Inflammatory macrophage (primary cell): ENCODE measurements around the gene PDE4B.

Experiments used
- DNase-seq, 2 donors: peaks; one replicate each; pipeline ENCODE4 v3.0.0-alpha.2; 2020 to 2022

The PDE4B gene

GRCh38 chr1:65890201-65890843, 97.6 kb downstream of the PDE4B start:
- no peak for DNase-seq

GRCh38 chr1:65894738-65895605, 102.3 kb downstream of the PDE4B start:
- DNase-seq, result no peak

- DNase-seq, result no peak
Measured at GRCh38 chr1:65896721-65897120, 104.0 kb downstream of the PDE4B start.

GRCh38 chr1:65897485-65897884, 104.8 kb downstream of the PDE4B start:
- no peak for DNase-seq

GRCh38 chr1:65904681-65905083, 112.0 kb downstream of the PDE4B start:
- DNase-seq, result no peak

GRCh38 chr1:65910432-65910831, 117.7 kb downstream of the PDE4B start:
- DNase-seq, result no peak

GRCh38 chr1:65911679-65912078, 119.0 kb downstream of the PDE4B start:
- DNase-seq, result no peak

GRCh38 chr1:65918564-65918963, 125.9 kb downstream of the PDE4B start:
- no peak for DNase-seq

- DNase-seq, result no peak
Measured at GRCh38 chr1:65921446-65921845, 128.8 kb downstream of the PDE4B start.

- DNase-seq, result peak in 1 of 2 donors; percentile 30
Measured at GRCh38 chr1:65924471-65924870, 131.8 kb downstream of the PDE4B start.

- peak in 1 of 2 donors; percentile 7 for DNase-seq
Measured at GRCh38 chr1:65938506-65938905, 145.8 kb downstream of the PDE4B start.

- peak; percentile 29 to 45 for DNase-seq
Measured at GRCh38 chr1:65939191-65939590, 146.5 kb downstream of the PDE4B start.

GRCh38 chr1:65939636-65940035, 146.9 kb downstream of the PDE4B start:
- peak; percentile 92 to 94 for DNase-seq

GRCh38 chr1:65940126-65940525, 147.4 kb downstream of the PDE4B start:
- peak; percentile 58 to 59 for DNase-seq

- DNase-seq, result no peak
Measured at GRCh38 chr1:65942476-65942875, 149.8 kb downstream of the PDE4B start.

GRCh38 chr1:65946376-65946775, 153.7 kb downstream of the PDE4B start:
- no peak for DNase-seq

GRCh38 chr1:65946960-65947359, 154.3 kb downstream of the PDE4B start:
- no peak for DNase-seq

GRCh38 chr1:65948609-65949229, 156.0 kb downstream of the PDE4B start:
- DNase-seq, result peak in 1 of 2 donors; percentile 32

GRCh38 chr1:65949230-65949626, 156.5 kb downstream of the PDE4B start:
- DNase-seq, result no peak

GRCh38 chr1:65949933-65950332, 157.2 kb downstream of the PDE4B start:
- no peak for DNase-seq

GRCh38 chr1:65952696-65953095, 160.0 kb downstream of the PDE4B start:
- DNase-seq, result no peak

- DNase-seq, result no peak
Measured at GRCh38 chr1:65953170-65953569, 160.5 kb downstream of the PDE4B start.

GRCh38 chr1:65955071-65955470, 162.4 kb downstream of the PDE4B start:
- DNase-seq, result no peak

- no peak for DNase-seq
Measured at GRCh38 chr1:65955503-65955902, 162.8 kb downstream of the PDE4B start.
